Measurements from ENCODE around the gene SPRTN.

- no peak for TF ChIP-seq CTCF (IDR thresholded peaks at IDR 0.05)
- TF ChIP-seq POLR2A (IDR thresholded peaks at IDR 0.05), result no peak
These were observed 17.1 kb downstream of the SPRTN start for GRCh38 chr1:231355171-231355570.

All from adrenal gland (tissue), 5 donors.